OCI-LY1 (cell line): ENCODE results near the gene UGGT1.
A peak's percentile ranks its signal among the peaks of the same experiment; 100 is the strongest.
"Not testable (repeated sequence)": the region's sequence is repeated elsewhere in the genome, so short reads cannot be mapped to it uniquely, and the experiment has no call there.

Source experiments
- H2AFZ ChIP-seq: fragments of 200-600 bp; sonication (generic), shearing (Covaris generic); 2 replicates; pipeline ENCODE4 v1.6.0; 2014; ENCODE audit warnings: antibody characterized with exemption, mild to moderate bottlenecking, low read length
- H3F3A ChIP-seq: fragments of 200-600 bp; sonication (generic), shearing (Covaris generic); 2 replicates; pipeline ENCODE4 v1.6.0; 2014; ENCODE audit warnings: mild to moderate bottlenecking, antibody characterized with exemption, low read length, moderate library complexity; ENCODE audit not compliant: insufficient read depth
- H3K27ac ChIP-seq: fragments of 200-600 bp; sonication (generic); 2 replicates; pipeline ENCODE4 v1.5.1; 2014; ENCODE audit warnings: low read length, mixed run types, mild to moderate bottlenecking, low read depth; ENCODE audit not compliant: poor library complexity, severe bottlenecking
- H3K27me3 ChIP-seq: fragments of 200-600 bp; sonication (generic); 2 replicates; pipeline ENCODE4 v1.6.0; 2014; ENCODE audit warnings: antibody characterized with exemption, mild to moderate bottlenecking, low read length, moderate library complexity; ENCODE audit not compliant: insufficient read depth
- H3K36me3 ChIP-seq: fragments of 200-600 bp; sonication (generic); 2 replicates; pipeline ENCODE4 v1.6.1; 2014; ENCODE audit warnings: mild to moderate bottlenecking, antibody characterized with exemption, low read length, moderate library complexity, mixed read lengths; ENCODE audit not compliant: insufficient read depth
- H3K4me1 ChIP-seq: fragments of 200-600 bp; sonication (generic); 2 replicates; pipeline ENCODE4 v1.5.1; 2014; ENCODE audit warnings: mild to moderate bottlenecking, low read length, moderate library complexity; ENCODE audit not compliant: insufficient read depth, severe bottlenecking
- H3K4me2 ChIP-seq: fragments of 200-600 bp; sonication (generic), shearing (Covaris generic); 2 replicates; pipeline ENCODE4 v1.6.1; 2014; ENCODE audit warnings: low read length
- H3K4me3 ChIP-seq: fragments of 200-600 bp; sonication (generic); 2 replicates; pipeline ENCODE4 v1.5.1; 2014; ENCODE audit warnings: low read length, low read depth, mild to moderate bottlenecking, mixed read lengths; ENCODE audit not compliant: poor library complexity, severe bottlenecking
- H3K79me2 ChIP-seq: fragments of 200-600 bp; shearing (Covaris generic); 2 replicates; pipeline ENCODE4 v1.6.1; 2016; ENCODE audit warnings: mixed run types, low read length, mixed read lengths; ENCODE audit not compliant: insufficient read depth
- H3K9ac ChIP-seq: fragments of 200-600 bp; sonication (generic), shearing (Covaris generic); 2 replicates; pipeline ENCODE4 v1.6.1; 2014; ENCODE audit warnings: mild to moderate bottlenecking, low read length, mixed read lengths
- H3K9me2 ChIP-seq: fragments of 200-600 bp; sonication (generic), shearing (Covaris generic); 2 replicates; pipeline ENCODE4 v1.6.1; 2014; ENCODE audit warnings: low read depth, mild to moderate bottlenecking, low read length, mixed read lengths
- H3K9me3 ChIP-seq: fragments of 200-600 bp; shearing (Covaris generic); 2 replicates; pipeline ENCODE4 v1.6.1; 2014; ENCODE audit warnings: low read length, mixed read lengths
- H4K20me1 ChIP-seq: fragments of 200-600 bp; sonication (generic), shearing (Covaris generic); 2 replicates; pipeline ENCODE4 v1.6.0; 2016; ENCODE audit warnings: mild to moderate bottlenecking, low read length; ENCODE audit not compliant: insufficient read depth
- EZH2 ChIP-seq: fragments of 200-600 bp; sonication (generic), shearing (Covaris generic); IDR thresholded peaks from 2 replicates; pipeline ENCODE4 v1.8.0; 2017; ENCODE audit warnings: borderline replicate concordance, mixed run types, mild to moderate bottlenecking, antibody characterized with exemption, low read length, moderate library complexity, mixed read lengths
- TF ChIP-seq, protein P1 (sequence below): fragments of 200-600 bp; sonication (generic), shearing (Covaris generic); IDR thresholded peaks from 2 replicates; pipeline ENCODE4 v1.5.1; 2017; ENCODE audit warnings: mild to moderate bottlenecking, antibody characterized with exemption, low read length, moderate library complexity, mixed read lengths

UGGT1 gene

GRCh38 chr2:128172191-128172590, 81.2 kb downstream of the UGGT1 start:
- Histone ChIP-seq H3K9me3 (no peaks in the 10 kb centered on the region), H3K79me2 (no peaks in the 10 kb centered on the region), H3K9me2 (no peaks in the 10 kb centered on the region), H3K27ac (no peak overlapping the region), H3K36me3 (peaks cover 96% of the 10 kb centered on the region), H3K4me2 (no peak overlapping the region), H3K4me1 (no peaks in the 10 kb centered on the region), H3K9ac (no peak overlapping the region), H2AFZ (no peak overlapping the region), H4K20me1 (no peaks in the 10 kb centered on the region), H3K4me3 (no peak overlapping the region), H3F3A (no peaks in the 10 kb centered on the region), H3K27me3 (no peaks in the 10 kb centered on the region)
- TF ChIP-seq, protein P1, sequence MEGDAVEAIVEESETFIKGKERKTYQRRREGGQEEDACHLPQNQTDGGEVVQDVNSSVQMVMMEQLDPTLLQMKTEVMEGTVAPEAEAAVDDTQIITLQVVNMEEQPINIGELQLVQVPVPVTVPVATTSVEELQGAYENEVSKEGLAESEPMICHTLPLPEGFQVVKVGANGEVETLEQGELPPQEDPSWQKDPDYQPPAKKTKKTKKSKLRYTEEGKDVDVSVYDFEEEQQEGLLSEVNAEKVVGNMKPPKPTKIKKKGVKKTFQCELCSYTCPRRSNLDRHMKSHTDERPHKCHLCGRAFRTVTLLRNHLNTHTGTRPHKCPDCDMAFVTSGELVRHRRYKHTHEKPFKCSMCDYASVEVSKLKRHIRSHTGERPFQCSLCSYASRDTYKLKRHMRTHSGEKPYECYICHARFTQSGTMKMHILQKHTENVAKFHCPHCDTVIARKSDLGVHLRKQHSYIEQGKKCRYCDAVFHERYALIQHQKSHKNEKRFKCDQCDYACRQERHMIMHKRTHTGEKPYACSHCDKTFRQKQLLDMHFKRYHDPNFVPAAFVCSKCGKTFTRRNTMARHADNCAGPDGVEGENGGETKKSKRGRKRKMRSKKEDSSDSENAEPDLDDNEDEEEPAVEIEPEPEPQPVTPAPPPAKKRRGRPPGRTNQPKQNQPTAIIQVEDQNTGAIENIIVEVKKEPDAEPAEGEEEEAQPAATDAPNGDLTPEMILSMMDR, result peak; percentile 14; the same call in 1 of the 2 replicates
- TF ChIP-seq EZH2, result no peak

- H3K4me2 ChIP-seq, H3K4me1 ChIP-seq, H3K27ac ChIP-seq, H4K20me1 ChIP-seq, H3K27me3 ChIP-seq, H3K79me2 ChIP-seq, H3K4me3 ChIP-seq, H3F3A ChIP-seq, H2AFZ ChIP-seq, H3K9me2 ChIP-seq, H3K9ac ChIP-seq, H3K9me3 ChIP-seq: not testable (repeated sequence)
- H3K36me3 ChIP-seq, result peaks cover 99% of the 10 kb centered on the region
Observed at GRCh38 chr2:128174067-128174466, 83.1 kb downstream of the UGGT1 start.

- Histone ChIP-seq H3K9ac (no peak overlapping the region), H3K4me3 (no peak overlapping the region), H3K36me3 (peaks cover 100% of the 10 kb centered on the region), H3K27me3 (no peaks in the 10 kb centered on the region), H4K20me1 (no peaks in the 10 kb centered on the region), H3K4me1 (no peaks in the 10 kb centered on the region), H3K79me2 (no peaks in the 10 kb centered on the region), H3K9me2 (no peaks in the 10 kb centered on the region), H3K9me3 (no peaks in the 10 kb centered on the region), H3K4me2 (no peak overlapping the region), H2AFZ (no peak overlapping the region), H3K27ac (no peak overlapping the region), H3F3A (no peaks in the 10 kb centered on the region)
- TF ChIP-seq EZH2, result no peak
- TF ChIP-seq, protein P1, result no peak
Observed at GRCh38 chr2:128177315-128177714, 86.3 kb downstream of the UGGT1 start.

- Histone ChIP-seq H3K9me3 (no peaks in the 10 kb centered on the region), H2AFZ (no peak overlapping the region), H3K27ac (no peak overlapping the region), H3K9me2 (no peaks in the 10 kb centered on the region), H3K9ac (no peak overlapping the region), H3K4me3 (no peak overlapping the region), H3K27me3 (no peaks in the 10 kb centered on the region), H4K20me1 (no peaks in the 10 kb centered on the region), H3K36me3 (peaks cover 98% of the 10 kb centered on the region), H3K4me2 (no peak overlapping the region), H3K79me2 (no peaks in the 10 kb centered on the region), H3F3A (no peaks in the 10 kb centered on the region), H3K4me1 (no peaks in the 10 kb centered on the region)
- TF ChIP-seq, protein P1, result no peak
- no peak for TF ChIP-seq EZH2
Observed at GRCh38 chr2:128178149-128178649, 87.2 kb downstream of the UGGT1 start.
